ENCODE results near the gene ACTC1. TPM values are rescaled to one million over a fixed set of nuclear protein-coding genes. Genes with fewer than 3 reads are reported as not detected.

The ACTC1 gene
- total and polyA plus RNA-seq, 2 donors (not counting 3 experiments of a cell fraction or from before 2014, with no cell fraction given): 1.0 TPM; not detected in 1

- Histone ChIP-seq H3K79me2 (ENCODE audit: control insufficient read depth, insufficient read depth, low read length) (no peaks in the 10 kb centered on the region), H3K9me3 (replicated peaks; ENCODE audit: control insufficient read depth, insufficient read depth, low read length) (no peaks in the 10 kb centered on the region), H3K36me3 (ENCODE audit: control insufficient read depth in 2 of 2, extremely low read depth in 1 of 2, insufficient read depth in 2 of 2, low read length in 2 of 2) (no peaks in the 10 kb centered on the region), H3K4me3 (replicated peaks in 1 of 3; ENCODE audit: insufficient read depth in 1 of 3, low read depth in 1 of 3, low read length in 3 of 3) (no peak overlapping the region), H3K9ac (replicated peaks; ENCODE audit: extremely low read depth, insufficient read depth, low read length) (no peak overlapping the region), H3K27me3 (ENCODE audit: control insufficient read depth in 2 of 2, insufficient read depth in 2 of 2, low read length in 2 of 2) (peaks cover 7 to 20% of the 10 kb centered on the region in 2 experiments), H4K20me1 (replicated peaks; ENCODE audit: control insufficient read depth, extremely low read depth, insufficient read depth, low read length) (no peaks in the 10 kb centered on the region), H3K27ac (ENCODE audit: insufficient read depth, low read depth, low read length) (no peak overlapping the region), H3K9me1 (replicated peaks; ENCODE audit: control insufficient read depth, extremely low read depth, insufficient read depth, low read length) (no peaks in the 10 kb centered on the region), H2AFZ (ENCODE audit: low read depth, low read length) (no peak overlapping the region), H3K4me1 (ENCODE audit: control insufficient read depth, extremely low read depth, insufficient read depth, low read length) (no peaks in the 10 kb centered on the region), H3K4me2 (ENCODE audit: insufficient read depth, low read length) (no peak overlapping the region)
- FAIRE-seq (no peak), DNase-seq (ENCODE audit: low read depth, low spot score) (no peak)
- ChIA-PET CTCF (no interaction called here), POLR2A (no interaction called here)
- no TSS peak for BruUV-seq (replicated peaks)
- dilution Hi-C loops (cut with MboI; ENCODE audit: extremely low pct_ligation_motif_present, low sequenced_read_pairs): no loop called here
- no peak for TF ChIP-seq POLR2A (IDR thresholded peaks at IDR 0.05; ENCODE audit: low read depth, low read length)
- intact Hi-C loops (cut with micrococcal nuclease): no loop called here
Measured at GRCh38 chr15:34768530-34768929, 26.8 kb downstream of the ACTC1 start.

DNA sequence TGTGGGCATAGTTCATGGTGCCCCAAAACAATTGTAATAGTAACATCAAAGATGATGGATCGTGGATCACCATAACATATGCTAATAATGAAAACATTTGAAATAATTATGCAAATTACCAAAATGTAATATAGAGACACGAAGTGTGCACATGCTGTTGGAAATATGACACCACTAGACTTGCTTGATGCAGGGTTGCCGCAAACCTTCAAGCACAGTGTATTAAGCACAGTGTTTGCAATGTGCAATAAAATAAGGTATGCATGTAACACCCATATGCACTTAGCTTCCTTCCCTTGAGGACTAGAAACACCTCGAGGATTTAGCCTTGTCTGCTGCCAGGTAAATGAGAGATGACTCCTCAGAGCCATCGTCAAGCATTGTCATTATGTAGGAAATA is 29.6 kb downstream of the ACTC1 start:
- ChIA-PET CTCF (interaction anchor here (1.3 kb wide), 1 partner anchor 57 kb away, joined by 3 read pairs; no protein-coding TSS in a partner anchor), POLR2A (no interaction called here)
- H3K79me2 ChIP-seq (ENCODE audit: control insufficient read depth, insufficient read depth, low read length): no peaks in the 10 kb centered on the region
- H4K20me1 ChIP-seq (replicated peaks; ENCODE audit: control insufficient read depth, extremely low read depth, insufficient read depth, low read length): no peaks in the 10 kb centered on the region
- no peak overlapping the region for H2AFZ ChIP-seq (ENCODE audit: low read depth, low read length)
- DNase-seq (ENCODE audit: low read depth, low spot score): no peak
- dilution Hi-C loops (cut with MboI; ENCODE audit: extremely low pct_ligation_motif_present, low sequenced_read_pairs) (no loop called here), intact Hi-C loops (cut with micrococcal nuclease) (no loop called here)
- peaks cover 6 to 12% of the 10 kb centered on the region in 2 experiments for H3K27me3 ChIP-seq (ENCODE audit: control insufficient read depth in 2 of 2, insufficient read depth in 2 of 2, low read length in 2 of 2)
- BruUV-seq (replicated peaks): no TSS peak
- no peak overlapping the region for H3K4me3 ChIP-seq (replicated peaks in 1 of 3; ENCODE audit: insufficient read depth in 1 of 3, low read depth in 1 of 3, low read length in 3 of 3)
- no peaks in the 10 kb centered on the region for H3K9me1 ChIP-seq (replicated peaks; ENCODE audit: control insufficient read depth, extremely low read depth, insufficient read depth, low read length)
- H3K4me2 ChIP-seq (ENCODE audit: insufficient read depth, low read length): no peak overlapping the region
- no peak overlapping the region for H3K27ac ChIP-seq (ENCODE audit: insufficient read depth, low read depth, low read length)
- no peaks in the 10 kb centered on the region for H3K9me3 ChIP-seq (replicated peaks; ENCODE audit: control insufficient read depth, insufficient read depth, low read length)
- no peak for TF ChIP-seq JUN (IDR thresholded peaks at IDR 0.05; ENCODE audit: borderline replicate concordance, insufficient read depth, insufficient read length, low read depth)
- no peak for TF ChIP-seq EZH2 (IDR thresholded peaks at IDR 0.05; ENCODE audit: borderline replicate concordance, low read depth, low read length, severe bottlenecking)
- no peak for TF ChIP-seq FOS (IDR thresholded peaks at IDR 0.05; ENCODE audit: borderline replicate concordance, insufficient read depth, low read length)
- no peak for TF ChIP-seq MAX (IDR thresholded peaks at IDR 0.05; ENCODE audit: insufficient read depth, insufficient read length)
- no peak for TF ChIP-seq GATA2 (IDR thresholded peaks at IDR 0.05; ENCODE audit: insufficient read depth, insufficient read length, low read depth, low read length)
- no peak for TF ChIP-seq MYC (IDR thresholded peaks at IDR 0.05; ENCODE audit: low read depth, low read length)
- TF ChIP-seq POLR2AphosphoS5 (IDR thresholded peaks at IDR 0.05; ENCODE audit: insufficient read depth, low read depth, low read length): no peak
- no peak for FAIRE-seq
- no peak overlapping the region for H3K9ac ChIP-seq (replicated peaks; ENCODE audit: extremely low read depth, insufficient read depth, low read length)
- H3K36me3 ChIP-seq (ENCODE audit: control insufficient read depth in 2 of 2, extremely low read depth in 1 of 2, insufficient read depth in 2 of 2, low read length in 2 of 2): no peaks in the 10 kb centered on the region
- no peaks in the 10 kb centered on the region for H3K4me1 ChIP-seq (ENCODE audit: control insufficient read depth, extremely low read depth, insufficient read depth, low read length)
